ENCODE results near the gene GPATCH8. TPM values are rescaled to one million over a fixed set of nuclear protein-coding genes. Genes with fewer than 3 reads are reported as not detected.

The GPATCH8 gene
- total RNA-seq, 1 experiment from 2014 or later, result 40.8 TPM

DNA sequence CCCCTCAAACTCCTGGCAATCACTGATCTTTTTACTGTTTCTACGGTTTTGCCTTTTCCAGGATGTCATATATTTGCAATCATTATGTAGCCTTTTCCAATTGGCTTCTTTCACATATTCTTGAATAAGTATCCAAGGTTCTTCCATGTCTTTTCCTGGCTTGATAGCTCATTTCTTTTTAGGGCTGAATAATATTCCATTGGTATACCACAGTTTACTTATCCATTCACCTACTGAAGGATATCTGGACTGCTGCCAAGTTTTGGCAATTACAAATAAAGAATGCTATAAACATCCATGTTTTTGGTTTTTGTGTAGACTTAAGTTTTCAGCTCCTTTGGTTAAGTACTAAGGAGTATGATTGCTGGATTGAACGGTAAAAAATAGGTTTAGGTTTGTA, 16.0 kb downstream of the GPATCH8 start:
- Mint-ChIP-seq H3K36me3 (ENCODE audit: insufficient read depth, unreplicated experiment) (peaks cover 36% of the 10 kb centered on the region), H3K9me3 (ENCODE audit: unreplicated experiment) (no peaks in the 10 kb centered on the region), H3K4me3 (ENCODE audit: unreplicated experiment) (no peak overlapping the region), H3K4me1 (ENCODE audit: insufficient read depth, unreplicated experiment) (peaks cover 6% of the 10 kb centered on the region), H3K27me3 (ENCODE audit: insufficient read depth, unreplicated experiment) (no peaks in the 10 kb centered on the region), H3K27ac (ENCODE audit: low read depth, unreplicated experiment) (no peak overlapping the region)
- no peak for DNase-seq (ENCODE audit: unreplicated experiment)
- BruUV-seq (replicated peaks), result no TSS peak
- TF ChIP-seq, protein P1, sequence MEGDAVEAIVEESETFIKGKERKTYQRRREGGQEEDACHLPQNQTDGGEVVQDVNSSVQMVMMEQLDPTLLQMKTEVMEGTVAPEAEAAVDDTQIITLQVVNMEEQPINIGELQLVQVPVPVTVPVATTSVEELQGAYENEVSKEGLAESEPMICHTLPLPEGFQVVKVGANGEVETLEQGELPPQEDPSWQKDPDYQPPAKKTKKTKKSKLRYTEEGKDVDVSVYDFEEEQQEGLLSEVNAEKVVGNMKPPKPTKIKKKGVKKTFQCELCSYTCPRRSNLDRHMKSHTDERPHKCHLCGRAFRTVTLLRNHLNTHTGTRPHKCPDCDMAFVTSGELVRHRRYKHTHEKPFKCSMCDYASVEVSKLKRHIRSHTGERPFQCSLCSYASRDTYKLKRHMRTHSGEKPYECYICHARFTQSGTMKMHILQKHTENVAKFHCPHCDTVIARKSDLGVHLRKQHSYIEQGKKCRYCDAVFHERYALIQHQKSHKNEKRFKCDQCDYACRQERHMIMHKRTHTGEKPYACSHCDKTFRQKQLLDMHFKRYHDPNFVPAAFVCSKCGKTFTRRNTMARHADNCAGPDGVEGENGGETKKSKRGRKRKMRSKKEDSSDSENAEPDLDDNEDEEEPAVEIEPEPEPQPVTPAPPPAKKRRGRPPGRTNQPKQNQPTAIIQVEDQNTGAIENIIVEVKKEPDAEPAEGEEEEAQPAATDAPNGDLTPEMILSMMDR (IDR thresholded peaks at IDR 0.05; ENCODE audit: unreplicated experiment), result no peak
- ChIA-PET POLR2A (interaction anchor here (1.5 kb wide), 1 partner anchor 16 kb away, joined by 4 read pairs; the partner anchor contains the start of gene GPATCH8), CTCF (interaction anchor here (0.5 kb wide), 1 partner anchor 154 kb away, joined by 3 read pairs; no protein-coding TSS in a partner anchor)
- intact Hi-C loops (cut with micrococcal nuclease), result no loop called here

- H3K4me3 Mint-ChIP-seq (ENCODE audit: unreplicated experiment), result no peak overlapping the region
- CTCF ChIA-PET, result no interaction called here
- intact Hi-C loops (cut with micrococcal nuclease), result no loop called here
- no TSS peak for BruUV-seq (replicated peaks)
- TF ChIP-seq, protein P1 (IDR thresholded peaks at IDR 0.05; ENCODE audit: unreplicated experiment), result no peak
- POLR2A ChIA-PET, result no interaction called here
- no peaks in the 10 kb centered on the region for H3K4me1 Mint-ChIP-seq (ENCODE audit: insufficient read depth, unreplicated experiment)
- no peaks in the 10 kb centered on the region for H3K9me3 Mint-ChIP-seq (ENCODE audit: unreplicated experiment)
- H3K27me3 Mint-ChIP-seq (ENCODE audit: insufficient read depth, unreplicated experiment), result no peaks in the 10 kb centered on the region
- peaks cover 28% of the 10 kb centered on the region for H3K36me3 Mint-ChIP-seq (ENCODE audit: insufficient read depth, unreplicated experiment)
- no peak for DNase-seq (ENCODE audit: unreplicated experiment)
- no peak overlapping the region for H3K27ac Mint-ChIP-seq (ENCODE audit: low read depth, unreplicated experiment)
Measured at GRCh38 chr17:44473367-44473766, 29.8 kb downstream of the GPATCH8 start.

GRCh38 chr17:44469676-44470075, 33.5 kb downstream of the GPATCH8 start:
- intact Hi-C loops (cut with micrococcal nuclease), result no loop called here
- BruUV-seq (replicated peaks), result no TSS peak
- TF ChIP-seq, protein P1 (IDR thresholded peaks at IDR 0.05; ENCODE audit: unreplicated experiment), result no peak
- peaks cover 5% of the 10 kb centered on the region for H3K4me1 Mint-ChIP-seq (ENCODE audit: insufficient read depth, unreplicated experiment)
- CTCF ChIA-PET, result interaction anchor here (0.6 kb wide), 1 partner anchor 107 kb away, joined by 3 read pairs; no protein-coding TSS in a partner anchor
- H3K9me3 Mint-ChIP-seq (ENCODE audit: unreplicated experiment), result no peaks in the 10 kb centered on the region
- peaks cover 30% of the 10 kb centered on the region for H3K36me3 Mint-ChIP-seq (ENCODE audit: insufficient read depth, unreplicated experiment)
- no peak for DNase-seq (ENCODE audit: unreplicated experiment)
- POLR2A ChIA-PET, result interaction anchor here (2.2 kb wide), 1 partner anchor 11 kb away, joined by 4 read pairs; no protein-coding TSS in a partner anchor
- H3K27me3 Mint-ChIP-seq (ENCODE audit: insufficient read depth, unreplicated experiment), result no peaks in the 10 kb centered on the region
- no peak overlapping the region for H3K4me3 Mint-ChIP-seq (ENCODE audit: unreplicated experiment)
- H3K27ac Mint-ChIP-seq (ENCODE audit: low read depth, unreplicated experiment), result no peak overlapping the region

GRCh38 chr17:44467108-44467507, 36.1 kb downstream of the GPATCH8 start:
- H3K9me3 Mint-ChIP-seq (ENCODE audit: unreplicated experiment), result no peaks in the 10 kb centered on the region
- DNase-seq (ENCODE audit: unreplicated experiment), result no peak
- peaks cover 9% of the 10 kb centered on the region for H3K4me1 Mint-ChIP-seq (ENCODE audit: insufficient read depth, unreplicated experiment)
- TF ChIP-seq, protein P1 (IDR thresholded peaks at IDR 0.05; ENCODE audit: unreplicated experiment), result no peak
- BruUV-seq (replicated peaks), result no TSS peak
- H3K4me3 Mint-ChIP-seq (ENCODE audit: unreplicated experiment), result no peak overlapping the region
- intact Hi-C loops (cut with micrococcal nuclease), result no loop called here
- H3K27me3 Mint-ChIP-seq (ENCODE audit: insufficient read depth, unreplicated experiment), result no peaks in the 10 kb centered on the region
- CTCF ChIA-PET, result interaction anchor here (0.6 kb wide), 1 partner anchor 48 kb away, joined by 3 read pairs; no protein-coding TSS in a partner anchor
- H3K36me3 Mint-ChIP-seq (ENCODE audit: insufficient read depth, unreplicated experiment), result peaks cover 24% of the 10 kb centered on the region
- H3K27ac Mint-ChIP-seq (ENCODE audit: low read depth, unreplicated experiment), result no peak overlapping the region
- POLR2A ChIA-PET, result interaction anchor here (1.1 kb wide), 1 partner anchor 19 kb away, joined by 5 read pairs; no protein-coding TSS in a partner anchor
